NCI-H1417 treated with DMSO at 0.1 percent for 48 hours (cell line): ENCODE data around the gene SPOCK1.

Source experiments
- DNase-seq: peaks from one replicate; lab custom pipeline; 2025; lab: John Stamatoyannopoulos, UW

The SPOCK1 gene

GRCh38 chr5:137220523-137220927, 278.6 kb downstream of the SPOCK1 start:
- no peak for DNase-seq

DNA sequence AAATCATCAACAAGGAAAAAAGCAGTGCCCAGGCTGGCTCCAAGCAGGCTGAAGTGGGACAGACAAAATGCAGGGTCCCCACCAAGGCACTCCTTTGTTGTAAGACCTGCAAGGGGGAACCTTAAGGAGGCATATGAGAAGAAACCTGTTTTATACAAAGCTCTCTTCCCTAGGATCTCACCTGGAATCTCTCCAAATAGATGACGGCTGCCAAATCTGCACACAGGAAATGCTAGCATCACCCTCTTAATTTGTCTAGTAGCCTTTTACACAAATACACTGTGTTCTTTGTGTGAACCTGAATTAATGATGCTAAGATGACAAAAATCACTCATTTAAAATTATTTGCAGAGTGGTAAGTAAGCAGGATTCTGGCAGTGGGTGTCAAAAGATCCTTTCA, 280.2 kb downstream of the SPOCK1 start:
- DNase-seq: no peak

GRCh38 chr5:137218471-137218870, 280.7 kb downstream of the SPOCK1 start:
- DNase-seq: no peak

GRCh38 chr5:137217599-137218200, 281.4 kb downstream of the SPOCK1 start:
- DNase-seq: no peak

- no peak for DNase-seq
Measured at GRCh38 chr5:137216976-137217598, 282.0 kb downstream of the SPOCK1 start.

DNA sequence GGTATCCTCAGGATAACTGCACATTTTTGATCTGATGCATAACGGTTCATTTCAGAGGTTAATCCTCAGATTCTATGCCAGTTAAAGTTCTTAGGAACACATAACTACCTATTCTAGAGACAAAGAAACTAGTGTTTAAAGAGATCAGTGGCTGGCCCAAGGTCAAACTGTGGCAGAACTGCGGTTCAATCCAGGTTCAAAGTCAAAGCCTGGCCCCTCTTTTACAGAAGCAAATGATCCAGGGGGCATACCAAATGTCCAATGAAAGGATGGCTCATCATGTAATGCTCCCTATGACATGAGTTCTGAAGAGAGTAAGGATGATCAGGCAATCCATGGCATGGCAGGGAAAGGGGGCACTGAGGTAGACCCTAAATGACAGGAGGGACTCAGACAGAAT, 283.3 kb downstream of the SPOCK1 start:
- DNase-seq: no peak

- DNase-seq: no peak
Measured at GRCh38 chr5:137215261-137215660, 283.9 kb downstream of the SPOCK1 start.

- DNase-seq: no peak
Measured at GRCh38 chr5:137214446-137215189, 284.5 kb downstream of the SPOCK1 start.

DNA sequence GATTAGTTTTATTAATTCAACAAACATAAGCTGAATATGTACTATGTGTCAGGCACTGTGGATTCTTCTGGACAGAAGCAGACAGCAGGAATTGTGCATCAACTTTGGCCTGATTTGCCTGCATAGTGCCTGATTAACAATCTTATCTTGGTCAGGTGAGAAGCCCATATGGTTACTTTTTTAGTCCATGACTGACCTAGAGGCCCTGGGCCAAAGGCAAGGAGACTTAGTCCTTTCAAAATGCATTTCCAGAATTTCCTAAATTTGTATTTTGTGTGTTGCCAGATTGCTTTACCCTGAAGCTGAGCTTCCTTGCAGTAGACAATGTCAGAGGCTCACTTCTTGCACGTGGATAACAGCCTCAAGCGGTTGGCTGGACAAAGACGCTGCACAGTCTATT, 286.7 kb downstream of the SPOCK1 start:
- DNase-seq: no peak

- DNase-seq: no peak
Measured at GRCh38 chr5:137209232-137209809, 289.8 kb downstream of the SPOCK1 start.

- DNase-seq: no peak
Measured at GRCh38 chr5:137207023-137207760, 291.9 kb downstream of the SPOCK1 start.

DNA sequence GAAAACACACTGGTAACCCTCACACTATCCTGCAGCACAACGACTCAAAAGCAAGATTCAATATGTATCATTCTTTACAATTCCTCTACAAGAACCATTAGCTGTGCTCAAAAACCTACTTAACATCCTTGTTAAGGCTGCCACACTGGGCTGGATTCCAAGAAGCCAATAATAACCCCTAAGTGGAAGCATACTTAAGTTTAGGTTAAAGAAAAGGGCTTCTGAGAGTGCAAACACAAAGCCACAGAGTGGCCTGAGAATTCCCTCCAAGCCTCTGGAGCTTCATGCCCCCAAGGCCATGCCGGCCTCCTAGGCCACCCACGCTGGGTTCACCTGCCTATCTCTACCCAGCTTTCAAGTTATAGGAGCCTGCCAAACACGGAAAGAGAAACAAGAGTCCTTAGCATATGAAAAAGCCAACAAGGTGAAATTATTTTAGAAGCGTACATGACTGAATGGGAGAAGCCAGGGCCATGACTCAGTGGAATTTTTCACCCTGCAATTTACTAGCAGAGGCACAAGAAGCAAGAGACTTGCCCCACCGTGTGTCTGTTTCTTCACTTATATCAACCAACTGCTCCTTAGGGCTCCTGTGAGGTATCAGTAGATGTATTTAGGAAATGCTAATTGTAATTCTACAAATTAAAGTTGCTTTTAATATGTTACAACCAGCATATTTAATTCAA, 293.0 kb downstream of the SPOCK1 start:
- no peak for DNase-seq

DNA sequence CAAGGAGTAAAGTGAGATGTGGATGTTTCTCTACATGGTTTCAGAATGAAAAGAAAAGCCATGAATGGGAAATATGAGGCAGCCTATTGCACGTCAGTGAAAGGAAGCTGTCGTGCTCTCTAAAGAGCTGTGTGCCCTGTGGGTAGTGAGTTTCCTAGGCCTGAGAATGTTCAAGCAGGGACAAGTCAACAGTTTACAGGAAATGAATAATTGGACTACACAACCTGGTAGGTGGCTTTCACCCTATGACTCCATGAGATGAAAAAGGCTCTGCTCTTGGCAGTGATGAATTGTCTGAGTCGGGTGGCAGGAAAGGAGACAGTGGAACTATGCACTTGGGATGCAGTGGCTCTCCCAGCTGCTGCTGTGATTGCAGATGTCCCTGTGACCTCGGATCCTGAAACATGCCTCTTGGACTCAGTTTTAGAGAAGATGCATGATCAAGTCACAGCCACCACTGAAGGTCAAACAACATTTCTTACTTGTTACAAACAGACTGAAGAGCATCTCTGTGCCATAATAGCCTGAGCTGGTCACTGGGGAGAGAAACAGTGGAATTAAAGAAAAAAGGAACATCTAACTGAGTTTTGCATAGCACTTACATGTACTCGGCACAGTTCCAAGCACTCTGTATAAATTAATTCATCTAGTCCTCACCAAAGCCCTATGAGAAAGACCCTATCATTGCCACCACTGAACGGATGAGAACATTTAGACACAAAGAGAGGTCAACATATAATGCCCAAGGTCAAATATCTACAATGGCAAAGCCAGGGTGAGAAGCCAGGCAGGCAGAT, 293.7 kb downstream of the SPOCK1 start:
- no peak for DNase-seq

DNA sequence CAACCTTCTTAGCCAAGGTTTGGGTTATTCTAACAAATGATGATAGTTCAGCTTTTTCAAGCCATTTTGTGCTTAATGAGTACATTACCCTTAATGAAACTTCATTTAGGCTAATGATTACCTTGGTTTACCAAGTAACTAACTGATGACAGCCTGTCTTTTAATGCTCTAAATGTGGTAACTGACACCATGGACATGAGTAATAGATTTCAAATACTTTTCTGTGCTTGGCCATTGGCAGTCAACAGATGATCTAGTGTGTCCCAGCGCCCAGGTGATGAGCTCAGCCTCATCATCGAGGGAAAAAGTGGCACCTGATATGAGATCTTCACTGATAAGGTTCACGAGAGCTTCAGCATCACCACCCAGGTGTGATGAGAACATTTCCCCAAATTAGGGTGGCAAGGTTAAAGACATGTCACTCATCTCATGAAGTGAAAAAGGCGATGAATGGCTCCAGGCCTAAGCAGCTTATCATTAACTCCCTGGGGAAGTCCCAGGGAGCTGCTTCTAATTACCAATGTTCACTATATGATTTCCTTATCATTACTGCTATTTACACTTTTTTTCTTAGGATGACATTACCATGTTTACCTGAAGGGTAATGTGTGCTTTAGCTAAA, 296.0 kb downstream of the SPOCK1 start:
- DNase-seq: no peak

DNA sequence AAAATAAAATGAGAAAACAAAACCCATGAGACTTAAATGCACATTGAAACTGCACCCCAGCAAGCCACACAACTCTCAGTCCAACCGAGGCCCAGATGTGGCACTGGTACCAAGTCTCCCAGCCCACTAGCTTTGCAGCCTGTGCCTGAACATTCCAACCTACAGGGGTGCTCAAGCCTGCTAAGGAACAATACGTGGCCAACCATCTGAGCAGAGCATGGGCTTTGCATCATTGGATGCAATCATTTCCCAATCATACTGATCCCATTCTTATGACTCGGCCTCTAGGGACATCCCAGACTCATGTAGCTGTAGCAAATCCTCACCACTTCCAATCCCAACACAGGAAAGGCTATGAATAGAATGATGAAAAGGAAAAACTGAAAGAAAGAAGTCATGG, 297.2 kb downstream of the SPOCK1 start:
- no peak for DNase-seq

DNA sequence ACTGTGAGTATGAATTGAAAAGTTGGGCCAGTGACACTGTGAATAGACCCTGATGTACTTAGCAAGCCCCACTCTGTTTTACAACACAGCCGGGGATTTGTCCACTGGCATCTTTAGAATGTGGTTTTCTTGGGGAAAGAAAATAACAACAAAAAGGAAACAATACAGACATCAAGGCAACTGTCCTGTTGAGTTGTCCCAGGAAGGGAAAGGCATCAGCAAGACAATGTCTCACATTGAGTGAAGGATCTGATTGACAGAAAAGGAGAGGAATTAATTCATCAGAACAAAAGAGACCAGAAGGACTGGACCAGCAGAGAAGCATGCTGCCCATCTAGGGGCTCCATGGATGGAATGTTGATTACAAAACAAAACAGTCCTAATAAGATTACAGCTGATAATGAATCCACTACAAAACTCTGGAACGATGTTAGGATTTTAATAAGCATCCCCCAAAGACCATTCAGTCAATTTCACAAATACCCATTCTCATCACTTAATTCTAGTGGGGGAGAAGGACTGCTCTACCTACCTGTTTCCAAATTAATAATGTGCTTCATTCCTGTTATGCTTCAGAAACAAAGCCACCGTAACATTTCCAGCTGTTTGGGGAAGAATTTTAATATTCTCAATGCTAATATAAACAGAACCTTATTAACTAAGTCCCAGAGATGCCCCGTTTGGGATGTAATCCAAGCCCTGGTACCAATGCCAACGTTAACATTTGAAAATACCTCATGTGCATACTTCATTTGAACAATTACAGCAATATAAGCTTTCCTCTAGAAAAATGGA, 298.0 kb downstream of the SPOCK1 start:
- no peak for DNase-seq

GRCh38 chr5:137199966-137200365, 299.2 kb downstream of the SPOCK1 start:
- DNase-seq: no peak

- no peak for DNase-seq
Measured at GRCh38 chr5:137199201-137199600, 299.9 kb downstream of the SPOCK1 start.

GRCh38 chr5:137195483-137195882, 303.6 kb downstream of the SPOCK1 start:
- no peak for DNase-seq

DNA sequence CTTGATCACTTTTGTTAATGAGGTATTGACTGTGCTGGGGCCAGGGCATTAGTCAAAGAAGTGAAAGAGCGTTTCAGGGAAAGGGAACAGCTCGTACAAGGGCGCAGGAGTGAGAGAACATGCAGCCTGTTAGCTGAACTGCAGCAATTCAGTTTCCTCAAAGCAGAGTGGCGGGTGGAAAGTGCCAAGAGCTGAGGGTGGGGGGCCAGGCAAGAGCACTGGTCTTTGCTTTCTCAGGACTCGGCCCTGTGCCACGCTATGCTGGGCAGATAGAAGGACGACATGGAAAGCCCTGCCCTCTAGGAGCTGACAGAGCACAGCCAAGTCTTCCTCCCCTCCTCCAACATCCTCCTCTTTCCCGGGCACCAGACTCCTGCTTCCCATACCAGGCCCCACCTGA, 304.8 kb downstream of the SPOCK1 start:
- DNase-seq: no peak
